GM19455 (cell line): Measurements from ENCODE around the gene SF3B2.
"Not testable (repeated sequence)": the region's sequence is repeated elsewhere in the genome, so short reads cannot be mapped to it uniquely, and the experiment has no call there.

Experiments used
- ATAC-seq: cut with Tn5 transposase; IDR thresholded peaks from one replicate; pipeline ENCODE4 v1.9.1; 2021; ENCODE audit not compliant: unreplicated experiment

SF3B2 gene

GRCh38 chr11:66071381-66071801 lies 19.2 kb downstream of the SF3B2 start:
- no peak for ATAC-seq

- ATAC-seq, result no peak
These were observed 19.9 kb downstream of the SF3B2 start for GRCh38 chr11:66072081-66072480.

- ATAC-seq, result no peak
These were observed 20.4 kb downstream of the SF3B2 start for GRCh38 chr11:66072518-66072917.

- no peak for ATAC-seq
These were observed 21.5 kb downstream of the SF3B2 start for GRCh38 chr11:66073669-66074068.

GRCh38 chr11:66075273-66075672 lies 23.1 kb downstream of the SF3B2 start:
- ATAC-seq, result no peak

- ATAC-seq, result no peak
These were observed 24.4 kb downstream of the SF3B2 start for GRCh38 chr11:66076561-66076960.

- ATAC-seq, result no peak
These were observed 25.8 kb downstream of the SF3B2 start for GRCh38 chr11:66077927-66078326.

- not testable (repeated sequence) for ATAC-seq
These were observed 26.8 kb downstream of the SF3B2 start for GRCh38 chr11:66078949-66079348.

GRCh38 chr11:66080055-66080817 lies 28.1 kb downstream of the SF3B2 start:
- no peak for ATAC-seq

GRCh38 chr11:66081505-66081904 lies 29.3 kb downstream of the SF3B2 start:
- no peak for ATAC-seq

GRCh38 chr11:66082946-66083698 lies 31.0 kb downstream of the SF3B2 start:
- ATAC-seq, result no peak

GRCh38 chr11:66083767-66084166 lies 31.6 kb downstream of the SF3B2 start:
- ATAC-seq, result no peak

GRCh38 chr11:66084821-66085475 lies 32.8 kb downstream of the SF3B2 start:
- no peak for ATAC-seq

- no peak for ATAC-seq
These were observed 35.2 kb downstream of the SF3B2 start for GRCh38 chr11:66087148-66087908.

GRCh38 chr11:66089067-66089466 lies 36.9 kb downstream of the SF3B2 start:
- ATAC-seq, result no peak

- no peak for ATAC-seq
These were observed 38.1 kb downstream of the SF3B2 start for GRCh38 chr11:66090288-66090687.

GRCh38 chr11:66092125-66092524 lies 40.0 kb downstream of the SF3B2 start:
- ATAC-seq, result not testable (repeated sequence)

GRCh38 chr11:66099746-66100145 lies 47.6 kb downstream of the SF3B2 start:
- not testable (repeated sequence) for ATAC-seq

- ATAC-seq, result no peak
These were observed 48.3 kb downstream of the SF3B2 start for GRCh38 chr11:66100272-66101065.

GRCh38 chr11:66101066-66101464 lies 48.9 kb downstream of the SF3B2 start:
- ATAC-seq, result no peak
